ENCODE measurements around the gene PARD3B. TPM values are rescaled to one million over a fixed set of nuclear protein-coding genes. Genes with fewer than 3 reads are reported as not detected.

Gene PARD3B
- total and polyA plus RNA-seq, 2 of the 8 experiments (the other 6 are each of a cell fraction or from before 2014, with no cell fraction given), result 1.2 to 5.7 TPM

DNA sequence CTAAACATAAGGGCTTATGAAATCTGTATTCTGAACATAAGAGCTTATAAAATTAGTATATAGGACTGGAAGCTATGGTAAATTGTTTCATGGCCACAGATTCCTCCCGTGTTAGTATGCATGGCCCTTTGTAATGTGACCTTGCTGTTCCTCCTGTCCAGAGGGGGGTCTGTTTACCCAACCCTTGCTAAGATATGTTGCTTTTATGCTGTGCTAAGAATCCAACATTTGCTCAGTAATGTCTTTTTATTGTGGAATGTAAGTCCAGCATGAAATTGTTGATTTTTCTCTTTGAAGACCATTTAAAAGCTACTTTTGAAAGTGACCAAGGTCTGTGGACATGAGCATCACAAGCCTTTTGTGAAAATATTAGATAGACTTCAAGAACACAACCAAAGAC lies 485.4 kb downstream of the PARD3B start (continued):
- TF ChIP-seq POU5F1 (IDR thresholded peaks at IDR 0.05; ENCODE audit: low read depth, low read length), result no peak

Data from H1 (cell line).